Progenitor cell of endocrine pancreas (in vitro differentiated cells): ENCODE measurements around the gene SPTAN1. TPM values are rescaled to one million over a fixed set of nuclear protein-coding genes. Genes with fewer than 3 reads are reported as not detected.

Experiments
- DNase-seq: peaks from one replicate; pipeline ENCODE4 v3.0.0; 2021; ENCODE audit warnings: low spot score; ENCODE audit not compliant: unreplicated experiment
- H3K27ac Mint-ChIP-seq: 2 replicates; pipeline ENCODE4 v1.8.0; 2021; ENCODE audit warnings: mild to moderate bottlenecking, moderate library complexity, mixed read lengths
- H3K27me3 Mint-ChIP-seq: 2 replicates; pipeline ENCODE4 v1.8.0; 2021; ENCODE audit warnings: mixed read lengths
- H3K36me3 Mint-ChIP-seq: 2 replicates; pipeline ENCODE4 v1.8.0; 2022; ENCODE audit warnings: mixed read lengths; ENCODE audit not compliant: insufficient read depth
- H3K4me1 Mint-ChIP-seq: 2 replicates; pipeline ENCODE4 v1.8.0; 2021; ENCODE audit warnings: low read depth, mixed read lengths
- H3K4me3 Mint-ChIP-seq: 2 replicates; pipeline ENCODE4 v1.8.0; 2021; ENCODE audit warnings: low read depth, mild to moderate bottlenecking, moderate library complexity, mixed read lengths
- H3K9me3 Mint-ChIP-seq: 2 replicates; pipeline ENCODE4 v1.8.0; 2021; ENCODE audit warnings: low read depth, mixed read lengths
- total RNA-seq: library from RNA; stranded (reverse); gene quantifications from 2 replicates; pipeline ENCODE4 v1.2.1, GENCODE V29; 2021
- TF ChIP-seq, protein P1 (sequence below): fragments of 200-600 bp; sonication (generic); IDR thresholded peaks from one replicate; pipeline ENCODE4 v1.5.0; 2021; ENCODE audit warnings: antibody characterized with exemption, mild to moderate bottlenecking; ENCODE audit not compliant: unreplicated experiment

Gene SPTAN1
- total RNA-seq, 1 donor from 2014 or later: 448 TPM

DNA sequence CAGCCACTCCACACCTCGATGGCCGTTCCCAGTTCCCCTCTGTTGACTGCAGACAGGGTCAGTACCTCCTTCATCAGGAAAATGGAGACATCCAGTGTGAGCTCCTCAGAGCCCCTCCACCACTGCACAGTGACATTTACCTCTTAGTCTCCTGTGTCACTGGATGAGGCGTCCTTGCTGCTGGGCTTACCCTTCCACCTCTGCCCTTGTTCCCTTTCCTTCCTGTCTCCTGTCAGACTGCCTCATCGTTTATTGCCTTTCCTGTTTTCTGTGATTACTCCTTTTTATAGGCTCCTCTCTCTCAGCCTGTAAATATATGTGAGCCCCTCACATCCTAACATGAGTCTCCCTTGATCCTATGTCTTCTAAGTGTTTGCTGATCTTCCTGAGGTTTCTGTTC, 23.2 kb upstream of the SPTAN1 start:
- TF ChIP-seq, protein P1, sequence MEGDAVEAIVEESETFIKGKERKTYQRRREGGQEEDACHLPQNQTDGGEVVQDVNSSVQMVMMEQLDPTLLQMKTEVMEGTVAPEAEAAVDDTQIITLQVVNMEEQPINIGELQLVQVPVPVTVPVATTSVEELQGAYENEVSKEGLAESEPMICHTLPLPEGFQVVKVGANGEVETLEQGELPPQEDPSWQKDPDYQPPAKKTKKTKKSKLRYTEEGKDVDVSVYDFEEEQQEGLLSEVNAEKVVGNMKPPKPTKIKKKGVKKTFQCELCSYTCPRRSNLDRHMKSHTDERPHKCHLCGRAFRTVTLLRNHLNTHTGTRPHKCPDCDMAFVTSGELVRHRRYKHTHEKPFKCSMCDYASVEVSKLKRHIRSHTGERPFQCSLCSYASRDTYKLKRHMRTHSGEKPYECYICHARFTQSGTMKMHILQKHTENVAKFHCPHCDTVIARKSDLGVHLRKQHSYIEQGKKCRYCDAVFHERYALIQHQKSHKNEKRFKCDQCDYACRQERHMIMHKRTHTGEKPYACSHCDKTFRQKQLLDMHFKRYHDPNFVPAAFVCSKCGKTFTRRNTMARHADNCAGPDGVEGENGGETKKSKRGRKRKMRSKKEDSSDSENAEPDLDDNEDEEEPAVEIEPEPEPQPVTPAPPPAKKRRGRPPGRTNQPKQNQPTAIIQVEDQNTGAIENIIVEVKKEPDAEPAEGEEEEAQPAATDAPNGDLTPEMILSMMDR: no peak
- Mint-ChIP-seq H3K27me3 (no peaks in the 10 kb centered on the region), H3K4me1 (no peaks in the 10 kb centered on the region), H3K36me3 (peaks cover 12% of the 10 kb centered on the region), H3K27ac (no peak overlapping the region), H3K9me3 (no peaks in the 10 kb centered on the region), H3K4me3 (no peak overlapping the region)
- DNase-seq: no peak

DNA sequence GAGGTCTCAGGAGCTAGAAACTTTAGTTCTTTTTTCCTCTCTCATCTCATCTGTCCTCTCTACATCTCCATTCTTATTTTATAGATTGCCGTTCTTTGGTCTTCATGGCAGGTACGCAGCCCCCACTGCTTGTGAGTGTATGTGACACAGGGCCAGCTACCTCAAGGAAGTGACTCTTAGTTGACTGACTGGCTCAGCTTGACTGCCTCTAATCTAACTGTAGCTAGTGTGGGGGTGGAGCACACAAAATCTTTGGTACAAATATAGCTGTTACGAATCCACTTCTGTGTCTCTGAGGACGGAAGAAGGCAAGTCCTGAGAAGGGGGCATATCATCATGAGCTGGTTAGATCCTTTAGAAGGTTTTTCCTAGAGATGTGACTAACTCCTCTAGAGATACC, 19.8 kb upstream of the SPTAN1 start:
- H3K27me3 Mint-ChIP-seq: no peaks in the 10 kb centered on the region
- no peaks in the 10 kb centered on the region for H3K9me3 Mint-ChIP-seq
- DNase-seq: no peak
- H3K4me1 Mint-ChIP-seq: no peaks in the 10 kb centered on the region
- TF ChIP-seq, protein P1: no peak
- H3K4me3 Mint-ChIP-seq: no peak overlapping the region
- peaks cover 17% of the 10 kb centered on the region for H3K36me3 Mint-ChIP-seq
- no peak overlapping the region for H3K27ac Mint-ChIP-seq

GRCh38 chr9:128540634-128541360, 11.6 kb upstream of the SPTAN1 start:
- no peak overlapping the region for H3K27ac Mint-ChIP-seq
- no peaks in the 10 kb centered on the region for H3K27me3 Mint-ChIP-seq
- H3K36me3 Mint-ChIP-seq: peaks cover 21% of the 10 kb centered on the region
- TF ChIP-seq, protein P1: no peak
- no peak overlapping the region for H3K4me3 Mint-ChIP-seq
- no peaks in the 10 kb centered on the region for H3K4me1 Mint-ChIP-seq
- DNase-seq: no peak
- no peaks in the 10 kb centered on the region for H3K9me3 Mint-ChIP-seq

DNA sequence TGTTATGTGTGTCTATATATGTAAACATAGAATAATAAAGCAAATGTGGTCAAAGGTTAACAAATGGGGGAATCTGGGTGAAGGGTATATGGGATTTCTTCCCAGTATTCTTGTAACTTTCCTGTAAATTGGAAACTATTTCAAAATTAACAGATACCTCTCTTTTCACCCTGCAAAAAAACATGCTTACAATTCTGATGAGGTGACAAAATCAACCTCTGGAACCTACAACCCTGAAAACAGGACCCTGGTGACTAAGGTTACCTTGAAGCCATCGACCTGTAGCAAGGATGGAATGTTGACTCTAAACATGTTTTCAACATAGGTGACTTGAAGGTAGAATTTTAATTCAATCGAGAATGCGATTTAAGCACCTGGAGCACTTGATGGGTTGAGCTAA, 5.9 kb upstream of the SPTAN1 start:
- H3K4me1 Mint-ChIP-seq: no peaks in the 10 kb centered on the region
- H3K27ac Mint-ChIP-seq: no peak overlapping the region

GRCh38 chr9:128548876-128549275, 3.5 kb upstream of the SPTAN1 start:
- Mint-ChIP-seq H3K4me3 (no peak overlapping the region), H3K36me3 (no peaks in the 10 kb centered on the region), H3K27me3 (peaks cover 8% of the 10 kb centered on the region), H3K4me1 (peaks cover 4% of the 10 kb centered on the region), H3K27ac (no peak overlapping the region), H3K9me3 (no peaks in the 10 kb centered on the region)
- TF ChIP-seq, protein P1: no peak
- no peak for DNase-seq

More for the DNA sequence above, 5.9 kb upstream of the SPTAN1 start:
- TF ChIP-seq, protein P1: no peak
- H3K27me3 Mint-ChIP-seq: peaks cover 8% of the 10 kb centered on the region
- peaks cover 8% of the 10 kb centered on the region for H3K36me3 Mint-ChIP-seq
- no peak overlapping the region for H3K4me3 Mint-ChIP-seq
- H3K9me3 Mint-ChIP-seq: no peaks in the 10 kb centered on the region
- DNase-seq: no peak
